Tibial artery (tissue), 4 donors: Measurements from ENCODE around the gene POLR3GL.

Source experiments
- DNase-seq, 2 donors: peaks; one replicate each; pipeline ENCODE4 v3.0.0-alpha.2; 2019
- H3K27ac ChIP-seq, 2 donors: fragments of 200-600 bp; sonication (generic) in 1 of 2; 1 replicate in 1 of 2; 2 replicates in 1 of 2; pipeline ENCODE4 v1.5.1; 2018 to 2019; ENCODE audit warnings: mild to moderate bottlenecking in 1 of 2
- H3K27me3 ChIP-seq, 2 donors: fragments of 200-600 bp; sonication (generic) in 1 of 2; one replicate each; pipeline versions ENCODE4 v1.5.1 to v1.6.0; 2016 to 2019
- H3K36me3 ChIP-seq, 3 donors: fragments of 200-600 bp; sonication (generic) in 2 of 3; one replicate each; pipeline ENCODE4 v1.5.1; 2016 to 2019; ENCODE audit warnings: mild to moderate bottlenecking in 2 of 3
- H3K4me1 ChIP-seq, 4 donors: fragments of 200-600 bp; sonication (generic) in 2 of 4; 1 replicate in 3 of 4; 2 replicates in 1 of 4; pipeline ENCODE4 v1.5.1; 2016 to 2019
- H3K4me3 ChIP-seq, 2 donors: fragments of 200-600 bp; sonication (generic) in 1 of 2; 1 replicate in 1 of 2; 2 replicates in 1 of 2; pipeline ENCODE4 v1.5.1; 2018 to 2019; ENCODE audit warnings: mild to moderate bottlenecking in 2 of 2
- H3K9me3 ChIP-seq, 3 donors: fragments of 200-600 bp; sonication (generic) in 1 of 3; one replicate each; pipeline ENCODE4 v1.5.1; 2016 to 2019
- intact Hi-C: fragments of 100-400 bp; cut with DNase I; formaldehyde crosslinking; loops from one replicate; pipeline ENCODE4 v1.15.0; 2023; ENCODE audit warnings: low total_unique reads
- TF ChIP-seq, protein P1 (sequence below), 2 experiments: fragments of 200-600 bp in 1 of 2; fragments of 450-650 bp in 1 of 2; IDR thresholded peaks; one replicate each; pipeline ENCODE4 v1.5.1; 2017 to 2019; ENCODE audit warnings: antibody characterized with exemption in 2 of 2, mild to moderate bottlenecking in 1 of 2, moderate library complexity in 1 of 2

Gene POLR3GL

DNA sequence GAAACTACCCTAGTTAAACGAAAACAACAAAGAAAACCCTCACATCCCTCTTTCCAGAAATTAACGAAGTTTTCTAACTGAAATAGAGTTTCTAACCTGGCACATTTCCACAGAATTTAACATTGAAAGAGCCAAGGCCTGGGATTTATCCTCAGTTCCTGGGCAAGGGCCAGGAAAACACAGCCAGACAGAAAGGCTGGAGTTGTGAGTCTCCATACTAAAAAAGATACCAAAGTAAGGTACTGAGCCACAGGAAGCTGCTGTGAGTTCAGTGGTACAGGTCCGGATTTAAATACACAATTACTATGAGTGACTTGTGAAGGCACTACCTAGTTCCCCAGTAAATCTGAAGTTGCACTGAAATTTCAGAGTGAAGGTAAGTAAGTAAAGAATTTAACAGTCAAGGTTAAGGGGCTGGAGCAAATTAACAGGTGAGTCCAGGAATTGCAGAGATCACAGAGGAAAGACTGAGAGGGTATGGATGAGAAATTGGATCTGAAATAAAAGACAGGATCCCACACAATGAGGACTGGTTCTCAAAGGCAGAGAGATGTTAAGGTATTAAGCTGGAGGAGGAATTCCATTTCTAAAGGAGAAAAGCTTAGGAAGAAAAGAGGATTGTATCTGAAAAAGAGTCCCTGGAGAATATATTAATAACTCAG lies 7.6 kb upstream of the POLR3GL start:
- Histone ChIP-seq H3K9me3 (no peaks in the 10 kb centered on the region), H3K27ac (peak overlapping the region; percentile 96 to 99), H3K4me1 (peaks cover 0 to 64% (median 56%) of the 10 kb centered on the region in 4 donors), H3K36me3 (peaks cover 0 to 4% (median 0%) of the 10 kb centered on the region in 3 donors), H3K27me3 (no peaks in the 10 kb centered on the region), H3K4me3 (peak overlapping the region; percentile 76 to 79)
- TF ChIP-seq, protein P1, sequence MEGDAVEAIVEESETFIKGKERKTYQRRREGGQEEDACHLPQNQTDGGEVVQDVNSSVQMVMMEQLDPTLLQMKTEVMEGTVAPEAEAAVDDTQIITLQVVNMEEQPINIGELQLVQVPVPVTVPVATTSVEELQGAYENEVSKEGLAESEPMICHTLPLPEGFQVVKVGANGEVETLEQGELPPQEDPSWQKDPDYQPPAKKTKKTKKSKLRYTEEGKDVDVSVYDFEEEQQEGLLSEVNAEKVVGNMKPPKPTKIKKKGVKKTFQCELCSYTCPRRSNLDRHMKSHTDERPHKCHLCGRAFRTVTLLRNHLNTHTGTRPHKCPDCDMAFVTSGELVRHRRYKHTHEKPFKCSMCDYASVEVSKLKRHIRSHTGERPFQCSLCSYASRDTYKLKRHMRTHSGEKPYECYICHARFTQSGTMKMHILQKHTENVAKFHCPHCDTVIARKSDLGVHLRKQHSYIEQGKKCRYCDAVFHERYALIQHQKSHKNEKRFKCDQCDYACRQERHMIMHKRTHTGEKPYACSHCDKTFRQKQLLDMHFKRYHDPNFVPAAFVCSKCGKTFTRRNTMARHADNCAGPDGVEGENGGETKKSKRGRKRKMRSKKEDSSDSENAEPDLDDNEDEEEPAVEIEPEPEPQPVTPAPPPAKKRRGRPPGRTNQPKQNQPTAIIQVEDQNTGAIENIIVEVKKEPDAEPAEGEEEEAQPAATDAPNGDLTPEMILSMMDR (IDR thresholded peaks at IDR 0.05) = no peak
- DNase-seq = peak in 1 of 2 donors; percentile 75
- intact Hi-C loops = no loop called here

DNA sequence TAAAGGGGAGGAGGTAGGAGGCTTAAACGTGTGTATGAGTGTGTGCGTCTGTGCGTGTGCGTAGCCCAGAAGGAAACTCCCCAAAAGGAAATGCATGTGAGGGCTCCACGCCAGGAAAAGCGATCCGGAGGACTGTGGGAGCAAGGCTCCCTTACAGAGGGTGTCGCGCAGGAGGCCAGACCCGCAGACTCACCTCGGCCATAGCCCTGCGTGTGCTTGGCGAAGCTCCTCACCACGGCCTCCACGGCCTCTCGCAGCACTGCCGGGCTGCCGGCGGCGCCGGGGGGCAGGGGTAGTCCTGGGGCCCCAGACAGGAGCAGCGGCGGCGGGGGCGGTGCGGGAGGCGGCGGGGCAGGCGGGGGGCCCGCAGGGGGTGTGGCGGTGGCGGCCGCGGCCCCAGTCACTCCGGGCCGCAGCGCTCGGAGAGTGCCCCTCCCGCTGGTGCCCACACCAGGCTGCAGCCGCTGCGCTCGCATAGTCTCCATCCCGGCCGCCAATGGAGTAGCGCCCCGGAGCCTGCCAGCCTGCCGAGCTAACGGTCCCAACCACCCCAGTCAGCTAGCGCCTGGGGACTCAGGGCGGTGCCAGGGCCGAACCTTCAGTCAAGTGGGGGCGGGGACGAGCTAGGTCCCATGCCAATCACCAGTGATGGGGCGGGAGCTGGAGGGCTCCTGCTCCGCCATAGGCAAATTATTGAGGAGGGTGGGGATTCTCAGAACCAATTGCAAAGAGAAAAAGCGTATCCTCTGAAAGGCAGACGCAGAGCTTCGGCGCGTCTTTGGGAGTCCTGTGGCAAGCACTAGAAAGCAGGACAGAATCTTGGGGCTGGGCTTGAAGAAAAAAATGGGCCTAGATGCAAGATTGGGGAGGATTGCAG lies 6.8 kb upstream of the POLR3GL start, which contains the start of gene LIX1L:
Gene LIX1L (minus strand): TSS at position 575 of the 877 bp plus-strand sequence. CDS start 90 bp downstream, at position 485.
- H3K27me3 ChIP-seq = no peaks in the 10 kb centered on the region
- peaks cover 0 to 69% (median 56%) of the 10 kb centered on the region in 4 donors for H3K4me1 ChIP-seq
- peaks cover 0 to 4% (median 0%) of the 10 kb centered on the region in 3 donors for H3K36me3 ChIP-seq
- DNase-seq = peak; percentile 97 to 99
- TF ChIP-seq, protein P1 (IDR thresholded peaks at IDR 0.05) = no peak
- H3K27ac ChIP-seq = peak within 1 kb of the TSS; percentile 96 to 99
- no peaks in the 10 kb centered on the region for H3K9me3 ChIP-seq
- intact Hi-C loops = no loop called here
- peak within 1 kb of the TSS; percentile 76 to 79 for H3K4me3 ChIP-seq

DNA sequence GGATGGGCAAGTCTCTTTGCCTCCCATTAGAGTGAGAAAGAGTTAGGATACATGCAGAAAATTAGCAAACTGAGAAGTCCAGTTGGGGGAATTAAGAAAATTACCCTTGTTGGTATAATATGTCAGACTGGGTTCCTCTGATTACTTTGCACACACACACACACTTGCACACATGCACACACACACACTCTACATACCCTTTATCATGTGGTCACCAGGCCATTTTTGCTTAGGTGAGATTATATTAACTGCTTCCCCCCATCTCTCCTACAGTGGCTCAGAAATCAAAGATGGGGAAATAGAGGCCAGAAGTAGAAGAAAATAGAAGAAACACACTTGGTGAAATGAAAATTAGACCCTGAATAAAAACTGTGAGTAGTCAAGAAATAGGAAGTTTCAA lies 5.8 kb upstream of the POLR3GL start:
- Histone ChIP-seq H3K36me3 (no peaks in the 10 kb centered on the region), H3K27ac (peak overlapping the region; percentile 96 to 99), H3K4me1 (peaks cover 4 to 75% (median 59%) of the 10 kb centered on the region in 4 donors), H3K4me3 (no peak overlapping the region), H3K9me3 (no peaks in the 10 kb centered on the region), H3K27me3 (no peaks in the 10 kb centered on the region)
- intact Hi-C loops = no loop called here
- TF ChIP-seq, protein P1 (IDR thresholded peaks at IDR 0.05) = no peak
- no peak for DNase-seq

DNA sequence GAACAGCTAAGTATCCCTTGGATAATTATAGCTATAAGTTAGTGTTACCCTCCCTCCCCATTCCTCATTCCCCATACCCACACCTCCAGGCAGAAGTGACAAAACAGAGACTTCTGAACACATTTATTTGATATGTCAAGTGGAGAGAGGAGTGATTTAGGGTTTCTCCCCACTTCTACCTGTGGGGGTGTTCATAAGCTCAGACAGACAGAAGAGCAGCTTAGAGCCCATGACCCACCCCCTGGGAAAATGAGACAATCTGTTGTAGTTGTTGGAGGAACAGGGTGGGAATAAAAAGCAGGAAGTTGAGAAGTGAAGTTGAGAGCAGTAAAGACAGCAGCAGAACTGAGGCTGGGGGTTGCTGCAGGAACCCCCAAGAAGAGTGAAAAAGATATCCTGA lies 5.2 kb upstream of the POLR3GL start:
- intact Hi-C loops = no loop called here
- peak overlapping the region; percentile 84 to 96 for H3K27ac ChIP-seq
- no peaks in the 10 kb centered on the region for H3K36me3 ChIP-seq
- H3K9me3 ChIP-seq = no peaks in the 10 kb centered on the region
- no peaks in the 10 kb centered on the region for H3K27me3 ChIP-seq
- no peak overlapping the region for H3K4me3 ChIP-seq
- TF ChIP-seq, protein P1 (IDR thresholded peaks at IDR 0.05) = no peak
- H3K4me1 ChIP-seq = peaks cover 5 to 75% (median 58%) of the 10 kb centered on the region in 4 donors
- no peak for DNase-seq

DNA sequence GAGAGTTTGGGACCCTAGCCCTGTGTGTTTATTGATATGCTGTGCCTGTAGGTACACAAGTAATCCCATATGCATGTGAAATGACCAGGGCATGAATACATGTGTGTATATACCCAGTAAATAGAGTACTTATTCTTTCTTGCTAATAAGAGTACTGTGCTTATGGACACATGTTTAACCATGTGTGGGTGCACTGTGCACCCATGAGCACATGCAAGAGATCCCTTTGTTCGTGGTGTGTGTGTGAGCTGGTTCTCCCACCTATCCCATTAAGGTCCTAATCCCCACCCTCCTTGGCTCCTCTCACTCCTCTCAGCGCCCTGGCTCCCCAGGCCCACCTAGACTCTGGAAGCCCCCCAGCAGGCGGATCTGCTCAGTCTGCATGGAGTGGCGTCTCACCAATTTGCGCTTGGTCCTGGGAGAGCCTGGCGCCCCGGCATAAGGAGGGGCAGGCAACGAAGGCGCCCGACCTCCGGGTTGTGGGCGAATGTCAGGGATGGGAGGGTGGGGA lies 4.5 kb upstream of the POLR3GL start:
- intact Hi-C loops = loop anchor here (10.0 kb wide), 1 partner anchor 45 kb away; the partner anchor contains the start of genes ITGA10 and PEX11B
- peak overlapping the region; percentile 84 to 96 for H3K27ac ChIP-seq
- H3K4me3 ChIP-seq = peak overlapping the region; percentile 55 to 58
- H3K27me3 ChIP-seq = no peaks in the 10 kb centered on the region
- no peaks in the 10 kb centered on the region for H3K9me3 ChIP-seq
- no peak for DNase-seq
- TF ChIP-seq, protein P1 (IDR thresholded peaks at IDR 0.05) = no peak
- peaks cover 5 to 68% (median 52%) of the 10 kb centered on the region in 4 donors for H3K4me1 ChIP-seq
- no peaks in the 10 kb centered on the region for H3K36me3 ChIP-seq
